ENCODE data around the gene DLGAP1. TPM values are rescaled to one million over a fixed set of nuclear protein-coding genes. Genes with fewer than 3 reads are reported as not detected.

DLGAP1 gene
- total RNA-seq, 1 experiment from 2014 or later: 0.39 TPM

- no peaks in the 10 kb centered on the region for H4K20me1 ChIP-seq (ENCODE audit: insufficient read depth)
- H3K9ac ChIP-seq (ENCODE audit: low read length): no peak overlapping the region
- DNase-seq (ENCODE audit: low read depth, low spot score) (no peak), ATAC-seq (no peak)
- H3K36me3 ChIP-seq (ENCODE audit: control insufficient read depth in 1 of 2, insufficient read depth in 2 of 2, low read length in 2 of 2): no peaks in the 10 kb centered on the region
- CTCF ChIA-PET: no interaction called here
- no peaks in the 10 kb centered on the region for H3K9me2 ChIP-seq (ENCODE audit: insufficient read depth)
- POLR2A ChIA-PET: no interaction called here
- intact Hi-C loops (cut with micrococcal nuclease): no loop called here
- no peaks in the 10 kb centered on the region for H3K9me3 ChIP-seq (ENCODE audit: control insufficient read depth in 1 of 2, insufficient read depth in 1 of 2, low read depth in 1 of 2, low read length in 2 of 2)
- RAD21 ChIA-PET (ENCODE audit: low non-redundant PET in 1 of 2, low total read pairs in 2 of 2, uncharacterized antibody in 2 of 2, unreplicated experiment in 2 of 2): no interaction called here
- H3K27me3 ChIP-seq (ENCODE audit: insufficient read depth, low read length): no peaks in the 10 kb centered on the region
- H3K79me2 ChIP-seq (ENCODE audit: insufficient read depth, low read length): no peaks in the 10 kb centered on the region
- H3K4me1 ChIP-seq (ENCODE audit: control insufficient read depth in 1 of 2, insufficient read depth in 2 of 2, low read length in 2 of 2): no peaks in the 10 kb centered on the region
- BruUV-seq (replicated peaks): no TSS peak
- TF ChIP-seq SP1 (IDR thresholded peaks at IDR 0.05; ENCODE audit: low read depth) (no peak), REST (IDR thresholded peaks at IDR 0.05; ENCODE audit: low read depth) (no peak), EZH2 (IDR thresholded peaks at IDR 0.05) (no peak), POLR2AphosphoS5 (IDR thresholded peaks at IDR 0.05; ENCODE audit: low read depth, low read length) (no peak), ZFX (IDR thresholded peaks at IDR 0.05) (no peak), ATF3 (IDR thresholded peaks at IDR 0.05) (no peak), YY1 (IDR thresholded peaks at IDR 0.05; ENCODE audit: extremely low read depth, insufficient replicate concordance, low read depth, low read length) (no peak), POLR2A (IDR thresholded peaks at IDR 0.05; ENCODE audit: borderline replicate concordance, extremely low read depth, insufficient read depth, insufficient read length) (no peak), CTCF (IDR thresholded peaks at IDR 0.05 in 2 of 3, conservative IDR thresholded peaks at IDR 0.05 in 1 of 3; ENCODE audit: borderline replicate concordance in 1 of 3, insufficient read depth in 1 of 3, low read depth in 2 of 3, low read length in 2 of 3) (no peak), CEBPB (IDR thresholded peaks at IDR 0.05; ENCODE audit: low read depth) (no peak)
- no peak overlapping the region for H3K27ac ChIP-seq (ENCODE audit: low read depth, low read length)
- no peak overlapping the region for H2AFZ ChIP-seq (ENCODE audit: low read depth, low read length, poor library complexity, severe bottlenecking)
- H3K4me3 ChIP-seq (replicated peaks in 1 of 2; ENCODE audit: low read depth in 1 of 2, low read length in 2 of 2): no peak overlapping the region
- H3K4me2 ChIP-seq (ENCODE audit: low read length): no peak overlapping the region
Measured at GRCh38 chr18:4143585-4143984, 311.5 kb downstream of the DLGAP1 start.

Data from HCT116 (cell line).